Nephron (organoid): ENCODE data around the gene MVB12A.

Experiments used
- H3K27ac Mint-ChIP-seq, 3 experiments: 2 replicates each; pipeline ENCODE4 v1.8.0; 2020; ENCODE audit warnings: mixed read lengths in 3 of 3, mild to moderate bottlenecking in 2 of 3, moderate library complexity in 1 of 3
- H3K27me3 Mint-ChIP-seq: 2 replicates; pipeline ENCODE4 v1.8.0; 2021; ENCODE audit warnings: low read depth, mild to moderate bottlenecking, moderate library complexity, mixed read lengths
- H3K36me3 Mint-ChIP-seq: 2 replicates; pipeline ENCODE4 v1.8.0; 2020; ENCODE audit warnings: low read depth, mixed read lengths
- H3K4me1 Mint-ChIP-seq: 2 replicates; pipeline ENCODE4 v1.8.0; 2020; ENCODE audit warnings: mixed read lengths
- H3K4me3 Mint-ChIP-seq, 3 experiments: 2 replicates each; pipeline ENCODE4 v1.8.0; 2020; ENCODE audit warnings: mild to moderate bottlenecking in 3 of 3, mixed read lengths in 3 of 3, moderate library complexity in 2 of 3
- H3K9me3 Mint-ChIP-seq: 2 replicates; pipeline ENCODE4 v1.8.0; 2020; ENCODE audit warnings: mixed read lengths
- CTCF ChIP-seq, 3 experiments: fragments of 200-600 bp; sonication (generic); IDR thresholded peaks; one replicate each; pipeline ENCODE4 v1.5.0; 2021; ENCODE audit warnings: antibody characterized with exemption in 3 of 3; ENCODE audit not compliant: unreplicated experiment in 3 of 3

MVB12A gene

GRCh38 chr19:17458970-17459369 is 39.1 kb downstream of the MVB12A start:
- H3K36me3 Mint-ChIP-seq = no peaks in the 10 kb centered on the region
- no peak for TF ChIP-seq CTCF (IDR thresholded peaks at IDR 0.05; ENCODE audit: unreplicated experiment in 3 of 3)
- H3K9me3 Mint-ChIP-seq = no peaks in the 10 kb centered on the region
- peaks cover 5% of the 10 kb centered on the region for H3K4me1 Mint-ChIP-seq
- H3K27ac Mint-ChIP-seq = peak overlapping the region in 2 of 3 experiments; percentile 29 to 40
- H3K4me3 Mint-ChIP-seq = peak overlapping the region in 1 of 3 experiments; percentile 4
- H3K27me3 Mint-ChIP-seq = peaks cover 54% of the 10 kb centered on the region

- peaks cover 37% of the 10 kb centered on the region for H3K27me3 Mint-ChIP-seq
- H3K4me3 Mint-ChIP-seq = no peak within 1 kb of the TSS
- TF ChIP-seq CTCF (IDR thresholded peaks at IDR 0.05; ENCODE audit: unreplicated experiment in 3 of 3) = no peak
- no peaks in the 10 kb centered on the region for H3K4me1 Mint-ChIP-seq
- no peaks in the 10 kb centered on the region for H3K36me3 Mint-ChIP-seq
- H3K27ac Mint-ChIP-seq = no peak within 1 kb of the TSS
- H3K9me3 Mint-ChIP-seq = no peaks in the 10 kb centered on the region
Measured at GRCh38 chr19:17460372-17461230, 40.8 kb downstream of the MVB12A start, which contains the start of gene NXNL1. Gene NXNL1, minus strand, starts transcription at chr19:17460926. Its CDS starts 57 bp downstream, at chr19:17460869.

- Mint-ChIP-seq H3K4me1 (peaks cover 22% of the 10 kb centered on the region), H3K9me3 (no peaks in the 10 kb centered on the region), H3K4me3 (peak overlapping the region; percentile 10 to 64 (median 64)), H3K36me3 (no peaks in the 10 kb centered on the region), H3K27ac (peak overlapping the region; percentile 61 to 86 (median 68)), H3K27me3 (peaks cover 4% of the 10 kb centered on the region)
- no peak for TF ChIP-seq CTCF (IDR thresholded peaks at IDR 0.05; ENCODE audit: unreplicated experiment in 3 of 3)
Measured at GRCh38 chr19:17466487-17466850, 46.6 kb downstream of the MVB12A start.

- H3K4me1 Mint-ChIP-seq = peaks cover 24% of the 10 kb centered on the region
- no peaks in the 10 kb centered on the region for H3K36me3 Mint-ChIP-seq
- H3K27ac Mint-ChIP-seq = peak overlapping the region in 2 of 3 experiments; percentile 10 to 49
- no peaks in the 10 kb centered on the region for H3K9me3 Mint-ChIP-seq
- peak overlapping the region; percentile 32 to 95 (median 47) for H3K4me3 Mint-ChIP-seq
- TF ChIP-seq CTCF (IDR thresholded peaks at IDR 0.05; ENCODE audit: unreplicated experiment in 3 of 3) = no peak
- H3K27me3 Mint-ChIP-seq = peaks cover 8% of the 10 kb centered on the region
Measured at GRCh38 chr19:17467471-17468301, 47.8 kb downstream of the MVB12A start.

- Mint-ChIP-seq H3K9me3 (no peaks in the 10 kb centered on the region), H3K36me3 (no peaks in the 10 kb centered on the region), H3K4me1 (peaks cover 24% of the 10 kb centered on the region), H3K4me3 (peak overlapping the region; percentile 91 to 95 (median 92)), H3K27ac (peak overlapping the region; percentile 29 to 96 (median 94)), H3K27me3 (peaks cover 8% of the 10 kb centered on the region)
- no peak for TF ChIP-seq CTCF (IDR thresholded peaks at IDR 0.05; ENCODE audit: unreplicated experiment in 3 of 3)
Measured at GRCh38 chr19:17468302-17469091, 48.6 kb downstream of the MVB12A start.
